Liver (tissue), 9 donors: ENCODE measurements around the gene KRTAP10-2. TPM values are rescaled to one million over a fixed set of nuclear protein-coding genes. Genes with fewer than 3 reads are reported as not detected.
A peak's percentile ranks its signal among the peaks of the same experiment; 100 is the strongest.
"Not testable (repeated sequence)": the region's sequence is repeated elsewhere in the genome, so short reads cannot be mapped to it uniquely, and the experiment has no call there.

Experiments
- DNase-seq: peaks from one replicate; pipeline ENCODE4 v3.0.0-alpha.2; 2017; ENCODE audit warnings: low spot score
- H3K27ac ChIP-seq, 2 donors: one replicate each; pipeline ENCODE4 v1.7.0; 2013; ENCODE audit warnings: inconsistent platforms in 2 of 2, low read length in 2 of 2, control low read depth in 1 of 2, low read depth in 1 of 2, mild to moderate bottlenecking in 1 of 2
- H3K27me3 ChIP-seq, 4 donors: one replicate each; pipeline versions ENCODE4 v1.6.1 to v1.7.0; 2013; ENCODE audit warnings: low read length in 3 of 4, inconsistent platforms in 1 of 4, mild to moderate bottlenecking in 1 of 4, moderate library complexity in 1 of 4; ENCODE audit not compliant: control insufficient read depth in 4 of 4, insufficient read depth in 4 of 4
- H3K36me3 ChIP-seq, 4 donors: one replicate each; pipeline versions ENCODE4 v1.6.1 to v1.7.0; 2013; ENCODE audit warnings: low read length in 3 of 4, mild to moderate bottlenecking in 3 of 4, low read depth in 1 of 4, moderate library complexity in 1 of 4; ENCODE audit not compliant: control insufficient read depth in 4 of 4, insufficient read depth in 3 of 4
- H3K4me1 ChIP-seq, 4 donors: one replicate each; pipeline versions ENCODE4 v1.6.1 to v1.7.0; 2013; ENCODE audit warnings: low read length in 3 of 4, mild to moderate bottlenecking in 3 of 4, moderate library complexity in 1 of 4; ENCODE audit not compliant: control insufficient read depth in 4 of 4, insufficient read depth in 4 of 4
- H3K4me3 ChIP-seq, 3 donors: one replicate each; pipeline versions ENCODE4 v1.6.1 to v1.7.0; 2013; ENCODE audit warnings: low read length in 3 of 3, control low read depth in 1 of 3, low read depth in 1 of 3, mild to moderate bottlenecking in 1 of 3
- H3K9ac ChIP-seq, 2 donors: one replicate each; pipeline ENCODE4 v1.7.0; 2013; ENCODE audit warnings: low read length in 2 of 2, mild to moderate bottlenecking in 2 of 2, moderate library complexity in 2 of 2, control low read depth in 1 of 2, low read depth in 1 of 2
- H3K9me3 ChIP-seq, 4 donors: one replicate each; pipeline versions ENCODE4 v1.6.1 to v1.7.0; 2013; ENCODE audit warnings: low read length in 3 of 4; ENCODE audit not compliant: control insufficient read depth in 4 of 4
- EGR1 ChIP-seq, 2 donors: IDR thresholded peaks; 2 replicates each; pipeline ENCODE4 v1.6.1; 2016 to 2018; ENCODE audit warnings: antibody characterized with exemption in 2 of 2, low read depth in 2 of 2
- FOXA1 ChIP-seq: IDR thresholded peaks from 2 replicates; pipeline ENCODE4 v1.6.1; 2016; ENCODE audit warnings: antibody characterized with exemption
- FOXA2 ChIP-seq: IDR thresholded peaks from 2 replicates; pipeline ENCODE4 v1.6.1; 2016; ENCODE audit warnings: antibody characterized with exemption
- GABPA ChIP-seq, 2 donors: IDR thresholded peaks in 1 of 2; conservative IDR thresholded peaks in 1 of 2; 2 replicates each; pipeline ENCODE4 v1.6.1; 2016; ENCODE audit warnings: antibody characterized with exemption in 2 of 2, mild to moderate bottlenecking in 1 of 2, moderate library complexity in 1 of 2
- HNF4A ChIP-seq, 2 donors: conservative IDR thresholded peaks; 2 replicates each; pipeline ENCODE4 v1.6.1; 2016; ENCODE audit warnings: antibody characterized with exemption in 2 of 2, mild to moderate bottlenecking in 2 of 2
- HNF4G ChIP-seq: IDR thresholded peaks from 2 replicates; pipeline ENCODE4 v1.6.1; 2016; ENCODE audit warnings: antibody characterized with exemption
- JUND ChIP-seq, 2 donors: IDR thresholded peaks; 2 replicates each; pipeline ENCODE4 v1.6.1; 2016; ENCODE audit warnings: antibody characterized with exemption in 2 of 2
- NR2F2 ChIP-seq: IDR thresholded peaks from 2 replicates; pipeline ENCODE4 v1.6.1; 2016; ENCODE audit warnings: antibody characterized with exemption
- RAD21 ChIP-seq, 2 donors: IDR thresholded peaks; 2 replicates each; pipeline ENCODE4 v1.6.1; 2016; ENCODE audit warnings: antibody characterized with exemption in 2 of 2, mild to moderate bottlenecking in 2 of 2
- RXRA ChIP-seq, 2 donors: IDR thresholded peaks; 2 replicates each; pipeline ENCODE4 v1.6.1; 2017 to 2018; ENCODE audit warnings: antibody characterized with exemption in 2 of 2, mild to moderate bottlenecking in 1 of 2
- SP1 ChIP-seq: IDR thresholded peaks from 2 replicates; pipeline ENCODE4 v1.6.1; 2018; ENCODE audit warnings: antibody characterized with exemption, mild to moderate bottlenecking
- TAF1 ChIP-seq: conservative IDR thresholded peaks from 2 replicates; pipeline ENCODE4 v1.6.1; 2016; ENCODE audit warnings: antibody characterized with exemption, mild to moderate bottlenecking
- YY1 ChIP-seq: IDR thresholded peaks from 2 replicates; pipeline ENCODE4 v1.6.1; 2016; ENCODE audit warnings: antibody characterized with exemption, mild to moderate bottlenecking
- WGBS: extraction: QIAGEN DNeasy Blood & Tissue Kit; methylation state at CpG from one replicate; pipeline ENCODE4 v1.1.7; 2013; 5-methylcytosine and 5-hydroxymethylcytosine counted together
- polyA plus RNA-seq, 2 donors: library from polyadenylated mRNA; stranded (reverse) in 1 of 2; unstranded in 1 of 2; fragments of 200-250 nt in 1 of 2; fragments of >200 nt in 1 of 2; fragmentation: Nextera tagmentation in 1 of 2; extraction: Ambion mirVana in 1 of 2; gene quantifications; one replicate each; pipeline versions ENCODE4 v1.2.1 to v1.2.3, GENCODE V29; 2013 to 2015
- total RNA-seq, 2 donors: library from RNA; depleted of rRNA; stranded (reverse); fragments of >200 nt; gene quantifications; one replicate each; pipeline ENCODE4 v1.2.3, GENCODE V29; 2014
- TF ChIP-seq, protein P1 (sequence below): IDR thresholded peaks from 2 replicates; pipeline ENCODE4 v1.6.1; 2016; ENCODE audit warnings: antibody characterized with exemption
- TF ChIP-seq, protein P2 (sequence below): IDR thresholded peaks from 2 replicates; pipeline ENCODE4 v1.6.1; 2016; ENCODE audit warnings: antibody characterized with exemption
- TF ChIP-seq, protein P3 (sequence below): fragments of 150-350 bp; IDR thresholded peaks from 2 replicates; pipeline ENCODE4 v1.5.1; 2017; ENCODE audit warnings: improper control_type of control experiment, low read depth, low read length; ENCODE audit not compliant: missing input control
- TF ChIP-seq, protein P4 (sequence below): IDR thresholded peaks from 2 replicates; pipeline ENCODE4 v1.6.1; 2016; ENCODE audit warnings: antibody characterized with exemption
- TF ChIP-seq, protein P5 (sequence below): IDR thresholded peaks from 2 replicates; pipeline ENCODE4 v1.6.1; 2016; ENCODE audit warnings: antibody characterized with exemption, mild to moderate bottlenecking
- donor health status: healthy.
- donor health status: healthy.
- donor health status: healthy.
- donor health status: healthy.
- donor health status: healthy.

Gene KRTAP10-2
- total and polyA plus RNA-seq, 4 donors, result not detected

DNA sequence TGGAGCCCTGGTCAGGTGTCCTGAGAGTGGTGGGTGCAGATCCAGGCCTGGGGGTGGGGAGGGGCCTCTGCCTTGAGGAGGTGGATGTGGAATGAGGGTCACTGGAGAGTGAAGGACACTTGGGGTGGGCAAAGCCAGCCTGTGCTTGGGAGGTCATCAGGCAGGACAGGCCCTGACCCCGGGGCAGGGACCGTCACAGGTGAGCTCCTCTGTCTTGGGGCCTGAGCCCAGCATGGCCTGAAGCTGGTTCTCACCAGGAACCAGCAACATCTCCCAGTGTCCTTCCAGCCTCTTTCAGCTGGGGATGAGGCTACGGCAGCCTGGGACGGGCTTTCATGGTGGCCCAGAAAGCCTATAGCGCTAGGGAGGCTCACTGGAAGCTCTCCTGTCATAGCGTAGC lies 831 bp upstream of the KRTAP10-2 start:
- H3K36me3 ChIP-seq, result no peaks in the 10 kb centered on the region
- peak; percentile 20 for DNase-seq
- no peak overlapping the region for H3K27ac ChIP-seq
- TF ChIP-seq, protein P1, sequence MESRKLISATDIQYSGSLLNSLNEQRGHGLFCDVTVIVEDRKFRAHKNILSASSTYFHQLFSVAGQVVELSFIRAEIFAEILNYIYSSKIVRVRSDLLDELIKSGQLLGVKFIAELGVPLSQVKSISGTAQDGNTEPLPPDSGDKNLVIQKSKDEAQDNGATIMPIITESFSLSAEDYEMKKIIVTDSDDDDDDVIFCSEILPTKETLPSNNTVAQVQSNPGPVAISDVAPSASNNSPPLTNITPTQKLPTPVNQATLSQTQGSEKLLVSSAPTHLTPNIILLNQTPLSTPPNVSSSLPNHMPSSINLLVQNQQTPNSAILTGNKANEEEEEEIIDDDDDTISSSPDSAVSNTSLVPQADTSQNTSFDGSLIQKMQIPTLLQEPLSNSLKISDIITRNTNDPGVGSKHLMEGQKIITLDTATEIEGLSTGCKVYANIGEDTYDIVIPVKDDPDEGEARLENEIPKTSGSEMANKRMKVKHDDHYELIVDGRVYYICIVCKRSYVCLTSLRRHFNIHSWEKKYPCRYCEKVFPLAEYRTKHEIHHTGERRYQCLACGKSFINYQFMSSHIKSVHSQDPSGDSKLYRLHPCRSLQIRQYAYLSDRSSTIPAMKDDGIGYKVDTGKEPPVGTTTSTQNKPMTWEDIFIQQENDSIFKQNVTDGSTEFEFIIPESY, result no peak
- TF ChIP-seq HNF4G (no peak), HNF4A (conservative IDR thresholded peaks at IDR 0.05) (no peak), SP1 (no peak), JUND (IDR thresholded peaks at IDR 0.05) (no peak)
- TF ChIP-seq, protein P2, sequence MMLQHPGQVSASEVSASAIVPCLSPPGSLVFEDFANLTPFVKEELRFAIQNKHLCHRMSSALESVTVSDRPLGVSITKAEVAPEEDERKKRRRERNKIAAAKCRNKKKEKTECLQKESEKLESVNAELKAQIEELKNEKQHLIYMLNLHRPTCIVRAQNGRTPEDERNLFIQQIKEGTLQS, result no peak
- no peak overlapping the region for H3K4me3 ChIP-seq
- H3K9ac ChIP-seq, result no peak overlapping the region
- H3K9me3 ChIP-seq, result no peaks in the 10 kb centered on the region
- WGBS, result 81% methylated on average over 6 of the region's 6 CpGs
- peaks cover 0 to 2% (median 0%) of the 10 kb centered on the region in 4 donors for H3K27me3 ChIP-seq
- H3K4me1 ChIP-seq, result no peaks in the 10 kb centered on the region

DNA sequence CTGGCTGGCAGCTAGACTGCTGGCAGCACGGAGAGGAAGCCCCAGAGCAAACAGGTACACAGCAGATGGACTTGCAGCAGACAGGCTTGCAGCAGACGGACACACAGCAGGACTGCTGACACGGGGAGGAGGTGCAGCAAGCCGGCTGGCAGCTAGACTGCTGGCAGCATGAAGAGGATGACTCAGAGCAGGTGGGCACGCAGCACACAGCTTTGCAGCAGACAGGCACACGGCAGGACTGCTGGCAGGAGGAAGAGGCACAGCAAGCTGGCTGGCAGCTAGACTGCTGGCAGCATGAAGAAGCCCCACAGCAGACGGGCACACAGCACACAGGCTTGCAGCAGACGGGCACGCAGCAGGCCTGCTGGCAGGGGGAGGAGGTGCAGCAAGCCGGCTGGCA lies 498 bp downstream of the KRTAP10-2 start:
- H3K36me3 ChIP-seq, result no peaks in the 10 kb centered on the region
- no peak overlapping the region for H3K9ac ChIP-seq
- DNase-seq, result no peak
- H3K4me1 ChIP-seq, result no peaks in the 10 kb centered on the region
- 64% methylated on average over 10 of the region's 10 CpGs for WGBS
- no peak overlapping the region for H3K4me3 ChIP-seq
- no peaks in the 10 kb centered on the region for H3K9me3 ChIP-seq
- TF ChIP-seq RXRA (IDR thresholded peaks at IDR 0.05) (no peak), EGR1 (IDR thresholded peaks at IDR 0.05; ENCODE audit: low read depth in 2 of 2) (no peak), RAD21 (IDR thresholded peaks at IDR 0.05) (no peak), TAF1 (no peak), HNF4G (no peak), SP1 (no peak), FOXA1 (no peak), HNF4A (conservative IDR thresholded peaks at IDR 0.05) (no peak), GABPA (IDR thresholded peaks at IDR 0.05 in 1 of 2, conservative IDR thresholded peaks at IDR 0.05 in 1 of 2) (no peak), JUND (IDR thresholded peaks at IDR 0.05) (no peak), YY1 (no peak), NR2F2 (no peak), FOXA2 (no peak)
- TF ChIP-seq, protein P1, result no peak
- TF ChIP-seq, protein P3, sequence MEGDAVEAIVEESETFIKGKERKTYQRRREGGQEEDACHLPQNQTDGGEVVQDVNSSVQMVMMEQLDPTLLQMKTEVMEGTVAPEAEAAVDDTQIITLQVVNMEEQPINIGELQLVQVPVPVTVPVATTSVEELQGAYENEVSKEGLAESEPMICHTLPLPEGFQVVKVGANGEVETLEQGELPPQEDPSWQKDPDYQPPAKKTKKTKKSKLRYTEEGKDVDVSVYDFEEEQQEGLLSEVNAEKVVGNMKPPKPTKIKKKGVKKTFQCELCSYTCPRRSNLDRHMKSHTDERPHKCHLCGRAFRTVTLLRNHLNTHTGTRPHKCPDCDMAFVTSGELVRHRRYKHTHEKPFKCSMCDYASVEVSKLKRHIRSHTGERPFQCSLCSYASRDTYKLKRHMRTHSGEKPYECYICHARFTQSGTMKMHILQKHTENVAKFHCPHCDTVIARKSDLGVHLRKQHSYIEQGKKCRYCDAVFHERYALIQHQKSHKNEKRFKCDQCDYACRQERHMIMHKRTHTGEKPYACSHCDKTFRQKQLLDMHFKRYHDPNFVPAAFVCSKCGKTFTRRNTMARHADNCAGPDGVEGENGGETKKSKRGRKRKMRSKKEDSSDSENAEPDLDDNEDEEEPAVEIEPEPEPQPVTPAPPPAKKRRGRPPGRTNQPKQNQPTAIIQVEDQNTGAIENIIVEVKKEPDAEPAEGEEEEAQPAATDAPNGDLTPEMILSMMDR, result no peak
- TF ChIP-seq, protein P4, sequence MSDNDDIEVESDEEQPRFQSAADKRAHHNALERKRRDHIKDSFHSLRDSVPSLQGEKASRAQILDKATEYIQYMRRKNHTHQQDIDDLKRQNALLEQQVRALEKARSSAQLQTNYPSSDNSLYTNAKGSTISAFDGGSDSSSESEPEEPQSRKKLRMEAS, result no peak
- TF ChIP-seq, protein P2, result no peak
- TF ChIP-seq, protein P5, sequence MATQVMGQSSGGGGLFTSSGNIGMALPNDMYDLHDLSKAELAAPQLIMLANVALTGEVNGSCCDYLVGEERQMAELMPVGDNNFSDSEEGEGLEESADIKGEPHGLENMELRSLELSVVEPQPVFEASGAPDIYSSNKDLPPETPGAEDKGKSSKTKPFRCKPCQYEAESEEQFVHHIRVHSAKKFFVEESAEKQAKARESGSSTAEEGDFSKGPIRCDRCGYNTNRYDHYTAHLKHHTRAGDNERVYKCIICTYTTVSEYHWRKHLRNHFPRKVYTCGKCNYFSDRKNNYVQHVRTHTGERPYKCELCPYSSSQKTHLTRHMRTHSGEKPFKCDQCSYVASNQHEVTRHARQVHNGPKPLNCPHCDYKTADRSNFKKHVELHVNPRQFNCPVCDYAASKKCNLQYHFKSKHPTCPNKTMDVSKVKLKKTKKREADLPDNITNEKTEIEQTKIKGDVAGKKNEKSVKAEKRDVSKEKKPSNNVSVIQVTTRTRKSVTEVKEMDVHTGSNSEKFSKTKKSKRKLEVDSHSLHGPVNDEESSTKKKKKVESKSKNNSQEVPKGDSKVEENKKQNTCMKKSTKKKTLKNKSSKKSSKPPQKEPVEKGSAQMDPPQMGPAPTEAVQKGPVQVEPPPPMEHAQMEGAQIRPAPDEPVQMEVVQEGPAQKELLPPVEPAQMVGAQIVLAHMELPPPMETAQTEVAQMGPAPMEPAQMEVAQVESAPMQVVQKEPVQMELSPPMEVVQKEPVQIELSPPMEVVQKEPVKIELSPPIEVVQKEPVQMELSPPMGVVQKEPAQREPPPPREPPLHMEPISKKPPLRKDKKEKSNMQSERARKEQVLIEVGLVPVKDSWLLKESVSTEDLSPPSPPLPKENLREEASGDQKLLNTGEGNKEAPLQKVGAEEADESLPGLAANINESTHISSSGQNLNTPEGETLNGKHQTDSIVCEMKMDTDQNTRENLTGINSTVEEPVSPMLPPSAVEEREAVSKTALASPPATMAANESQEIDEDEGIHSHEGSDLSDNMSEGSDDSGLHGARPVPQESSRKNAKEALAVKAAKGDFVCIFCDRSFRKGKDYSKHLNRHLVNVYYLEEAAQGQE, result no peak
- H3K27ac ChIP-seq, result no peak overlapping the region
- H3K27me3 ChIP-seq, result peaks cover 0 to 2% (median 0%) of the 10 kb centered on the region in 4 donors

DNA sequence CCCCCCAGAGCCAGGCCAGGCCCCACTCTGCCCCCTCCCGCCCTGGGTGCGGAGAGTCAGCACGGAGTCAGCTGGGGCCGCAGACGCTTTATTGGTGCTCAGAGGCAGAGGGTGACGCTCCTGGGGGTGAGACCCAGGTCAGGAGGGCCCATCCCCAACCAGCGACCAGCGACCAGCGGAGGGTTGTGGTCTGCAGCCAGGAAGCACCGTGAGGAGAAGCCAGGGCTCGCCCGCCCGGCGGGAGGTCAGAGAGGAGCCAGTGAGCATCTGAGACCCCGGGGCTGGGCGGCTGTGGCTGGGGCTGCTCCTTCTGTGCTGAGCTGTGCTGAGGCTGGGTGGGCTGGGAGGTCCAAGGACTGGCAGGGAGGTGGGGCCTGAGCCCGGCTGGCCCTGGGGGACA lies 1.0 kb downstream of the KRTAP10-2 start:
- not testable (repeated sequence) for H3K4me3 ChIP-seq, H3K9me3 ChIP-seq, H3K4me1 ChIP-seq, H3K36me3 ChIP-seq, H3K9ac ChIP-seq, H3K27ac ChIP-seq, H3K27me3 ChIP-seq
- WGBS, result 55% methylated on average over 17 of the region's 17 CpGs
- DNase-seq, result peak; percentile 20
